Osteoblast (primary cell): ENCODE data around the gene STYXL1. TPM values are rescaled to one million over a fixed set of nuclear protein-coding genes. Genes with fewer than 3 reads are reported as not detected.
A peak's percentile ranks its signal among the peaks of the same experiment; 100 is the strongest.

Experiments
- DNase-seq: peaks from one replicate; pipeline ENCODE4 v3.0.0; 2011; ENCODE audit warnings: low spot score, mixed read lengths; ENCODE audit not compliant: insufficient read length; ENCODE audit errors: missing footprints
- H2AFZ ChIP-seq: 2 replicates; pipeline ENCODE4 v1.6.0; 2011; ENCODE audit warnings: mild to moderate bottlenecking, low read length
- H3K27ac ChIP-seq: 2 replicates; pipeline ENCODE4 v1.5.1; 2011; ENCODE audit warnings: mild to moderate bottlenecking, low read depth, low read length, moderate library complexity
- H3K27me3 ChIP-seq: 2 replicates; pipeline ENCODE4 v1.6.0; 2012; ENCODE audit warnings: mild to moderate bottlenecking, control low read depth, inconsistent platforms, low read length, moderate library complexity; ENCODE audit not compliant: insufficient read depth
- H3K36me3 ChIP-seq: 2 replicates; pipeline ENCODE4 v1.5.1; 2011; ENCODE audit warnings: mild to moderate bottlenecking, low read length, control low read depth, moderate library complexity; ENCODE audit not compliant: insufficient read depth
- H3K4me1 ChIP-seq: 2 replicates; pipeline ENCODE4 v1.5.1; 2011; ENCODE audit warnings: mild to moderate bottlenecking, low read length, control low read depth, moderate library complexity; ENCODE audit not compliant: insufficient read depth
- H3K4me2 ChIP-seq: 2 replicates; pipeline ENCODE4 v1.6.0; 2011; ENCODE audit warnings: mild to moderate bottlenecking, low read length; ENCODE audit not compliant: insufficient read depth
- H3K4me3 ChIP-seq: fragments of 200-600 bp; sonication (generic); 3 replicates; pipeline ENCODE4 v1.5.1; 2012; ENCODE audit warnings: mild to moderate bottlenecking, low read length, inconsistent platforms; ENCODE audit not compliant: insufficient read depth
- H3K79me2 ChIP-seq: 2 replicates; pipeline ENCODE4 v1.6.0; 2012; ENCODE audit warnings: mild to moderate bottlenecking, low read length, control low read depth, inconsistent platforms; ENCODE audit not compliant: insufficient read depth
- H3K9me3 ChIP-seq: 2 replicates; pipeline ENCODE4 v1.5.1; 2011; ENCODE audit warnings: low read depth, low read length, control low read depth
- H4K20me1 ChIP-seq: 2 replicates; pipeline ENCODE4 v1.6.0; 2012; ENCODE audit warnings: mild to moderate bottlenecking, low read length, control low read depth; ENCODE audit not compliant: insufficient read depth
- total RNA-seq: library from RNA; depleted of rRNA; stranded (reverse); fragments of >200 nt; gene quantifications from 2 replicates; pipeline ENCODE4 v1.2.3, GENCODE V29; 2012
- TF ChIP-seq, protein P1 (sequence below): IDR thresholded peaks from 2 replicates; pipeline ENCODE4 v1.5.1; 2011; ENCODE audit warnings: mild to moderate bottlenecking, low read depth, low read length, moderate library complexity; ENCODE audit errors: extremely low read depth

Gene STYXL1
- total RNA-seq, 1 donor: 23.9 TPM

DNA sequence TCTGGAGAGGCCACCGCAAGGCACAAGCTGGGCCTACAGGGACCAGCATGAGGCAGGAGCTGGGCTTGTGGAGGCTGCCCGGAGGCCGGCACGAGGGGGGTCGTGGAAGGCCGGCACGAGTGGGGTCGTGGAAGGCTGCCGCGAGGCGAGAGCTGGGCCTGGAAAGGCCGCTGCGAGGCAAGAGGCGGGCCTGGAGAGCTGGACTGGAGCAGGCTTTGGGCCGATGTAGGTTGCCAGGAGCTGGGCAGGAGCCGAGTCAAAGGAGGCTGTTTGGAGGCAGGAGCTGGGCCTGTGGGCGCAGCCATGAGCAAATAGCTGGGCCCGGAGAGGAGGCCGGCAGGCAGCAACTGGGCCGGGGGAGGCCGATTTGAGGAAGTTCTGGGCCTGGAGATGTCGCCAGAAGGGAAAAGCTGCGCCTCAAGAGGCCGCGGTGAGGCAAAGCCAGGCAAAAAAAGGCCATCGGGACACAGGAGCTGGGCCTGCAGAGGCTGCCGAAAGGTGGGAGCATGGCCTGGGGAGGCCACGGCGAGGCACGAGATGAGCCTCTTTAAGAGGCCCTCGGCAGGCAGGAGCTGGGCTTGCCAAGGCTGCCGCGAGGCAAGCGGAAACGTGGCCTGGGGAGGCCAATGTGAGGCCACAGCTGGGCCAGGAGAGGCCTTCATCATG is 26.6 kb upstream of the STYXL1 start:
- Histone ChIP-seq H4K20me1 (no peaks in the 10 kb centered on the region), H3K27ac (no peak overlapping the region), H2AFZ (no peak overlapping the region), H3K9me3 (no peaks in the 10 kb centered on the region), H3K79me2 (no peaks in the 10 kb centered on the region), H3K4me1 (peaks cover 1% of the 10 kb centered on the region), H3K4me3 (no peak overlapping the region), H3K36me3 (no peaks in the 10 kb centered on the region), H3K27me3 (no peaks in the 10 kb centered on the region), H3K4me2 (no peak overlapping the region)
- TF ChIP-seq, protein P1, sequence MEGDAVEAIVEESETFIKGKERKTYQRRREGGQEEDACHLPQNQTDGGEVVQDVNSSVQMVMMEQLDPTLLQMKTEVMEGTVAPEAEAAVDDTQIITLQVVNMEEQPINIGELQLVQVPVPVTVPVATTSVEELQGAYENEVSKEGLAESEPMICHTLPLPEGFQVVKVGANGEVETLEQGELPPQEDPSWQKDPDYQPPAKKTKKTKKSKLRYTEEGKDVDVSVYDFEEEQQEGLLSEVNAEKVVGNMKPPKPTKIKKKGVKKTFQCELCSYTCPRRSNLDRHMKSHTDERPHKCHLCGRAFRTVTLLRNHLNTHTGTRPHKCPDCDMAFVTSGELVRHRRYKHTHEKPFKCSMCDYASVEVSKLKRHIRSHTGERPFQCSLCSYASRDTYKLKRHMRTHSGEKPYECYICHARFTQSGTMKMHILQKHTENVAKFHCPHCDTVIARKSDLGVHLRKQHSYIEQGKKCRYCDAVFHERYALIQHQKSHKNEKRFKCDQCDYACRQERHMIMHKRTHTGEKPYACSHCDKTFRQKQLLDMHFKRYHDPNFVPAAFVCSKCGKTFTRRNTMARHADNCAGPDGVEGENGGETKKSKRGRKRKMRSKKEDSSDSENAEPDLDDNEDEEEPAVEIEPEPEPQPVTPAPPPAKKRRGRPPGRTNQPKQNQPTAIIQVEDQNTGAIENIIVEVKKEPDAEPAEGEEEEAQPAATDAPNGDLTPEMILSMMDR: no peak
- DNase-seq: peak; percentile 13

DNA sequence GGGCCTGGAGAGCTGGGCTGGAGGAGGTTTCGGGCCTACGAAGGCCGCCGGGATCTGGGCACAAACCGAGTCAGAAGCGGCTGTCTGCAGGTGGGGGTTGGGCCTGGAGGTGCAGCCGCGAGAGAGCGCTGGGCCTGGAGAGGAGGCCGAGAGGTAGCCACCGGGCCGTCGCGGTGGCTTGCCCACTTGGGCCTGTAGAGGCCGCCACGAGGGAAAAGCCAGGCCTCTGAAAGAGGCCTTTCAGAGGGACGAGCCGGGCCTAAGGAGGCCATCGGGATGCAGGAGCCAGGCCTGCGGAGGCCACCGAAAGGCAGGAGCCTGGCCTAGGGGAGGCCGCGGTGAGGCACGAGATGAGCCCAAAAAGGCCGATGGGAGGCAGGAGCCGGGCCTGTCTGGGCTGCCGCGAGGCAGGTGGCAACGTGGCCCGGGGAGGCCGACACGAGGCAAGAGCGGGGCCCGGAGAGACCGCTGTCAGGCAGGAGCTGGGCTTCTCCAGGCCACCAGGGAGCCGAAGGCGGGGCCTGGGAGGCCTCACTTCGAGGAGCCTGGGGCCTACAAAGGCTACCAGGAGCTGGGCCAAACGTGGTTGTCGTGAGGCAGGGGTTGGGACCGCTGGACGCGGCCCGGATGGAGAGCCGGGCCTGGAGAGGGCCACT is 25.7 kb upstream of the STYXL1 start:
- Histone ChIP-seq H3K27me3 (no peaks in the 10 kb centered on the region), H3K9me3 (no peaks in the 10 kb centered on the region), H3K4me3 (no peak overlapping the region)

DNA sequence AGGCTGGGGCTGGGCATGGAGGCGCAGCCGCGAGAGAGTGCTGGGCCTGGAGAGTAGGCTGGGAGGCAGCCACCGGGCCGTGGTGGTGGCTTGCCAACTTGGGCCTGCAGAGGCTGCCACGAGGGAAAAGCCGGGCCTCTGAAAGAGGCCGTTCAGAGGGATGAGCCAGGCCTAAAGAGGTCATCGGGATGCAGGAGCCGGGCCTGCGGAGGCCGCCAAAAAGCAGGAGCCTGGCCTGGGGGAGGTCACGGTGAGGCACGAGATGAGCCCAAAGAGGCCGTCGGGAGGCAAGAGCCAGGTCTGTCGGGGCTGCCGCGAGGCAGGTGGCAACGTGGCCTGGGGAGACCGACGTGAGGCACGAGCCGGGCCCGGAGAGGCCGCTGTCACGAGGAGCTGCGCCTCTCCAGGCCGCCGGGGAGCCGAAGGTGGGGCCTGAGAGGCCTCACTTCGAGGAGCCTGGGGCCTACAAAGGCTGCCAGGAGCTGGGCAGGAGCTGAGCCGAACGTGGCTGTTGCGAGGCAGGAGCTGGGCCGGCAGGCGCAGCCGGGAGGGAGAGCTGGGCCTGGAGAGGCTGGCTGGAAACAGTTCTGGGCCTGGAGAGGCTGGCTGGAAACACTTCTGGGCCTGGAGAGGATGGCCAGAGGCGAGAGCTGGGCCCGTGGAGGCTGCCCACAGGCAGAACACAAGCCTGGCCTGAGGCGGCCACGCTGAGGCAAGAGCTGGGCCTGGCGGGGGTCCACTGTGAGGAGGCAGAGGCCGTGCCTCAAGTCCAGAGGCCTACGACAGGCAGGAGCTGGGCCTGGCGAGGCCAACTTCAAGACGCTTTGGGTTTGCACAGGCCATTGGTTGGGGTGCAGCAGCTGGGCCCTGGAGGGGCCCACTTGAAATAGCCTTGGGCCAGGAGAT is 24.7 kb upstream of the STYXL1 start:
- TF ChIP-seq, protein P1: no peak
- H3K4me2 ChIP-seq: no peak overlapping the region
- H3K36me3 ChIP-seq: no peaks in the 10 kb centered on the region
- H4K20me1 ChIP-seq: no peaks in the 10 kb centered on the region
- H3K9me3 ChIP-seq: no peaks in the 10 kb centered on the region
- H3K27ac ChIP-seq: no peak overlapping the region
- peak; percentile 25 for DNase-seq
- H3K79me2 ChIP-seq: no peaks in the 10 kb centered on the region
- H3K4me1 ChIP-seq: peaks cover 14% of the 10 kb centered on the region
- H2AFZ ChIP-seq: no peak overlapping the region
- no peaks in the 10 kb centered on the region for H3K27me3 ChIP-seq
- no peak overlapping the region for H3K4me3 ChIP-seq

More for the DNA sequence above, 25.7 kb upstream of the STYXL1 start:
- no peaks in the 10 kb centered on the region for H4K20me1 ChIP-seq
- no peak overlapping the region for H2AFZ ChIP-seq
- no peaks in the 10 kb centered on the region for H3K36me3 ChIP-seq
- TF ChIP-seq, protein P1: no peak
- H3K4me2 ChIP-seq: no peak overlapping the region
- H3K27ac ChIP-seq: no peak overlapping the region
- H3K4me1 ChIP-seq: peaks cover 9% of the 10 kb centered on the region
- H3K79me2 ChIP-seq: no peaks in the 10 kb centered on the region
- DNase-seq: no peak
